Immature natural killer cell (primary cell): Measurements from ENCODE around the gene NADSYN1. TPM values are rescaled to one million over a fixed set of nuclear protein-coding genes. Genes with fewer than 3 reads are reported as not detected.
"Not testable (repeated sequence)": the region's sequence is repeated elsewhere in the genome, so short reads cannot be mapped to it uniquely, and the experiment has no call there.

Source experiments
- DNase-seq, 3 donors: peaks; one replicate each; pipeline ENCODE4 v3.0.0; 2022; ENCODE audit warnings: mixed read lengths in 1 of 3
- H3K27ac Mint-ChIP-seq, 6 donors: one replicate each; pipeline ENCODE4 v1.8.0; 2020; ENCODE audit warnings: mixed read lengths in 6 of 6, mild to moderate bottlenecking in 5 of 6, inconsistent platforms in 4 of 6, moderate library complexity in 3 of 6
- H3K27me3 Mint-ChIP-seq, 3 donors: one replicate each; pipeline ENCODE4 v1.8.0; 2020 to 2021; ENCODE audit warnings: low read depth in 3 of 3, mild to moderate bottlenecking in 3 of 3, mixed read lengths in 3 of 3, moderate library complexity in 3 of 3, inconsistent platforms in 1 of 3
- H3K36me3 Mint-ChIP-seq, 3 donors: one replicate each; pipeline ENCODE4 v1.8.0; 2020; ENCODE audit warnings: mixed read lengths in 3 of 3, inconsistent platforms in 2 of 3, mild to moderate bottlenecking in 2 of 3
- H3K4me1 Mint-ChIP-seq, 2 donors: one replicate each; pipeline ENCODE4 v1.8.0; 2020; ENCODE audit warnings: inconsistent platforms in 2 of 2, mild to moderate bottlenecking in 2 of 2, mixed read lengths in 2 of 2, moderate library complexity in 1 of 2
- H3K4me3 Mint-ChIP-seq, 5 donors: one replicate each; pipeline ENCODE4 v1.8.0; 2020; ENCODE audit warnings: mild to moderate bottlenecking in 5 of 5, mixed read lengths in 5 of 5, inconsistent platforms in 3 of 5, moderate library complexity in 3 of 5
- H3K9me3 Mint-ChIP-seq, 6 donors: one replicate each; pipeline ENCODE4 v1.8.0; 2020; ENCODE audit warnings: mild to moderate bottlenecking in 6 of 6, mixed read lengths in 6 of 6, inconsistent platforms in 4 of 6, moderate library complexity in 3 of 6
- polyA plus RNA-seq, 3 donors: library from polyadenylated mRNA; unstranded; fragments of 300-500 nt; fragmentation: Illumina TruSeq; gene quantifications; one replicate each; pipeline ENCODE4 v1.2.3, GENCODE V29; 2021

The NADSYN1 gene
- polyA plus RNA-seq, 3 donors from 2014 or later: 35.1 to 48.0 (median 37.1) TPM

GRCh38 chr11:71530602-71531001 is 77.6 kb downstream of the NADSYN1 start:
- Mint-ChIP-seq H3K4me3 (no peak overlapping the region), H3K27me3 (peaks cover 2 to 12% (median 3%) of the 10 kb centered on the region in 3 donors), H3K4me1 (no peaks in the 10 kb centered on the region)

DNA sequence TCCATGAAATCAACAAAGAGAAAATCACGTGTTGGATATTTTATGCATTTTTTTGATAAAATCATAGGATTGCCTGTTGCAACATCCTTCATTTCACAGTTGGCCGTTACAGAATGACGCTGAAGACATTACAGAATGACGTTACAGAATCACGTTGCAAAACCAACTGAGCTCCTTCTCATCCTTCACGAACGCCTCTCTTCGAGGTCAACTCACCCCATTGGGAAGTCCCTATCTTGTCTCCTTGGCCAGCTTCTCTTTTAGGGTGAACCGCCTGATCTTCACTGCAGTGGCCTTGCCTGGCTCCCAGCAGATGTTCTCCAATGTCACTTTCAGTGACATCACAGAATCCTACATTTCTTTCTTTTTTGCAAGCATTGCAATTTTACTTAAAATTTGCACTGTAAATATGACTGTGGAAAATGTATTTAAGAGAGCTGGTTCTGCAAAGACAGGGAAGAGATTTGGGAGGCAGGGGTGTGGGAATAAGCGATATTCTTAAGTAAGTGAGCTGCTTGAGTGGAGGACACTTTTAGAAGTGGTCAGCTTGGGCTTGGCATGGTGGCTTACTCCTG is 79.1 kb downstream of the NADSYN1 start:
- H3K36me3 Mint-ChIP-seq: no peaks in the 10 kb centered on the region
- H3K9me3 Mint-ChIP-seq: no peaks in the 10 kb centered on the region
- peaks cover 2 to 12% (median 3%) of the 10 kb centered on the region in 3 donors for H3K27me3 Mint-ChIP-seq
- H3K4me1 Mint-ChIP-seq: no peaks in the 10 kb centered on the region
- no peak overlapping the region for H3K27ac Mint-ChIP-seq
- no peak overlapping the region for H3K4me3 Mint-ChIP-seq
- DNase-seq: no peak

More at GRCh38 chr11:71530602-71531001, 77.6 kb downstream of the NADSYN1 start:
- Mint-ChIP-seq H3K36me3 (no peaks in the 10 kb centered on the region), H3K9me3 (no peaks in the 10 kb centered on the region), H3K27ac (no peak overlapping the region)
- no peak for DNase-seq

GRCh38 chr11:71534711-71535608 is 82.0 kb downstream of the NADSYN1 start:
- H3K9me3 Mint-ChIP-seq, H3K27me3 Mint-ChIP-seq, H3K4me3 Mint-ChIP-seq, H3K27ac Mint-ChIP-seq, H3K4me1 Mint-ChIP-seq, DNase-seq, H3K36me3 Mint-ChIP-seq: not testable (repeated sequence)

GRCh38 chr11:71535825-71536224 is 82.8 kb downstream of the NADSYN1 start:
- H3K27ac Mint-ChIP-seq: no peak overlapping the region
- no peak overlapping the region for H3K4me3 Mint-ChIP-seq
- H3K9me3 Mint-ChIP-seq: no peaks in the 10 kb centered on the region
- H3K4me1 Mint-ChIP-seq: no peaks in the 10 kb centered on the region
- no peak for DNase-seq
- no peaks in the 10 kb centered on the region for H3K36me3 Mint-ChIP-seq
- H3K27me3 Mint-ChIP-seq: peaks cover 0 to 6% (median 3%) of the 10 kb centered on the region in 3 donors

GRCh38 chr11:71537537-71537936 is 84.5 kb downstream of the NADSYN1 start:
- Mint-ChIP-seq H3K27me3 (peaks cover 0 to 6% (median 4%) of the 10 kb centered on the region in 3 donors), H3K9me3 (no peaks in the 10 kb centered on the region)
- no peak for DNase-seq

GRCh38 chr11:71537977-71538665 is 85.1 kb downstream of the NADSYN1 start, which contains the start of gene KRTAP5-8:
Gene KRTAP5-8 (plus strand): TSS chr11:71538025. CDS start chr11:71538056, 31 bp downstream.
- not testable (repeated sequence) for DNase-seq, H3K36me3 Mint-ChIP-seq, H3K4me3 Mint-ChIP-seq, H3K9me3 Mint-ChIP-seq, H3K27me3 Mint-ChIP-seq, H3K27ac Mint-ChIP-seq, H3K4me1 Mint-ChIP-seq

More at GRCh38 chr11:71537537-71537936, 84.5 kb downstream of the NADSYN1 start:
- Mint-ChIP-seq H3K27ac (no peak overlapping the region), H3K4me3 (no peak overlapping the region), H3K36me3 (no peaks in the 10 kb centered on the region), H3K4me1 (no peaks in the 10 kb centered on the region)

DNA sequence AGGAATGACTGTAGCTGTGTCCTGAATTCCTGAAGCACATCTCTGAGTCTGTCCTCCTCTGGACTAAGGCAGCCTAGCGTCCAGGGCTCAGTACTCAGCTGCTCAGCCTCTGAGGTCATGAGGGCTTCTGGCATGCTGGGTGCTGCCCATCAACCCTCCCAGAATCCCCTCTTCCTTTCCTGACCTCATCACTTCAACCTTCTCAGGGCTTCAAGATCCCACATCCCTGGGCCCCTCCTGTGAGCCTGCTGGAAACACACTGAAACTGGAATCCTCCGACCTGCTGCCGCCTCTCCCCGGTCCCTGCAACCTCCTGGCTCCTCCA is 85.6 kb downstream of the NADSYN1 start:
- Mint-ChIP-seq H3K4me3 (no peak overlapping the region), H3K36me3 (no peaks in the 10 kb centered on the region), H3K4me1 (peaks cover 0 to 4% of the 10 kb centered on the region in 2 donors), H3K9me3 (no peaks in the 10 kb centered on the region), H3K27ac (no peak overlapping the region), H3K27me3 (peaks cover 0 to 4% (median 2%) of the 10 kb centered on the region in 3 donors)
- DNase-seq: no peak

DNA sequence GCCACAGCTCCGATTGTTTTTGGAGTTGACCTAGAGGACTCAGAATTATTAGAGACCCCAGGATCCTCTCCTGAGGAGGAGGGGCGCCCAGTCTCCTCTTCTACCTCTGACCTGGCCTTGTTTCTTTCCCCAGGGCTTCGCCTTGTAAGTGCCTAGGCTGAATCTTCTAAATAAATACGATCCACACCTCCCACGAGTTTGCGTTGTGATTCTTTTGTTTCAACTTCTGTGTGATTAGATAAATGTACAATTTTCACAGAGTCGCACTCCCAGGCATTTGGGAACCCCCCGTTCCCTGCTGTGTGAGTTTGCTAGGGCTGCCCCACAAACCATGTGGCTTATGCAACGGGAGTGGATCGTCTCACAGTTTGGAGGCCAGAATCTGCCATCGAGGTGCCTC is 86.0 kb downstream of the NADSYN1 start:
- DNase-seq: no peak
- Mint-ChIP-seq H3K9me3 (no peaks in the 10 kb centered on the region), H3K27me3 (peaks cover 0 to 4% (median 2%) of the 10 kb centered on the region in 3 donors), H3K36me3 (no peaks in the 10 kb centered on the region), H3K4me1 (peaks cover 0 to 6% of the 10 kb centered on the region in 2 donors), H3K27ac (no peak overlapping the region), H3K4me3 (no peak overlapping the region)

DNA sequence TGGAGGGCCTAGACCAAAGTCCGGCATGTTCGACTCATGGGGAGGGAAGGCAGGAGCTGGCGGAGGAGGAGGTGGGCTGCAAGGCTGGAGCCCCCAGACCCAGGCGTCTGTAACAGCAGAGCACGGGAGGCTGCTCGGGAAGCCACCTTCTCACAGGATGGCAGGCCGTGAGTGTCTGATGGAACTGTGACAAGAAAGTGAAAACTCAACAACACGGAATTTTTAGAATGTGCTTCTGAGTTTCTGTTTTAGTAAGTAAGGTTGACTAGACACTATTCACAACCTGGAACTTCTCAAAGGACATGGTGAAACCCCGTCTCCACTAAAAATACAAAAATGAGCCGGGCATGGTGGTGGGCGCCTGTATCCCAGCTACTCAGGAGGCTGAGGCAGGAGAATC is 87.0 kb downstream of the NADSYN1 start:
- not testable (repeated sequence) for H3K4me3 Mint-ChIP-seq, DNase-seq, H3K9me3 Mint-ChIP-seq, H3K4me1 Mint-ChIP-seq, H3K27ac Mint-ChIP-seq, H3K36me3 Mint-ChIP-seq, H3K27me3 Mint-ChIP-seq

DNA sequence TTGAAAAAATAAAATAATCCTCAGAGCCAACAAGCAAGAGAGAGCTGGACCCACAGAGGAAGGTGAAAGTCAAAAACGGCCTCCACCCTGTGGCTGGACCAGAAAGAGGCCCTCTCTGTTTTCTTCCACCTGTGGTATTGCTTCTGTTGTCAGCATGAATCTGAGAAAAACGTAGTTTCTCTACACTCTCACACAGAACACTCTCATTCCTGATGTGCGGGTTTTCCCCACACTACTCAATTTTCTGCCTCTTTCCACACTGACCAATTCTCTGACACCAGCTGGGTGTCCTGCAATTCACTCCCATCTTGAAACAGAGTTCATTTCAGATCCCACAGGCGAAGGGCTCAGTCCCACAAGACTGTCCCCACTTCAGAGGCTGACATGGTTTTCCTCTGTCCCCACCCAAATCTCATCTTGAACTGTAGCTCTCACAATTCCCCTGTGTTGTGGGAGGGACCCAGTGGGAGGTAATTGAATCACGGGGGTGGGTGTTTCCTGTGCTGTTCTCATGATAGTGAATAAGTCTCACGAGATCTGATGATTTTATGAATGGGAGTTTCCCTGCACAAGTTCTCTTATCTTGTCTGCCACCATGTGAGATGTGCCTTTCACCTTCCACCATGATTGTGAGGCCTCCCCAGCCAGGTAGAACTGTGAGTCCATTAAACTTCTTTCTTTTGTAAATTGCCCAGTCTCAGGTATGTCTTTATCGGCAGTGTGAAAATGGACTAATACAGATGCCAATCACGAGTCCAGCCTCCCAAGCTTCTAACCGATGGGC is 87.7 kb downstream of the NADSYN1 start:
- not testable (repeated sequence) for H3K4me1 Mint-ChIP-seq, H3K36me3 Mint-ChIP-seq, DNase-seq, H3K4me3 Mint-ChIP-seq, H3K9me3 Mint-ChIP-seq, H3K27ac Mint-ChIP-seq, H3K27me3 Mint-ChIP-seq

GRCh38 chr11:71542382-71542781 is 89.4 kb downstream of the NADSYN1 start:
- Mint-ChIP-seq H3K27ac (no peak overlapping the region), H3K9me3 (no peaks in the 10 kb centered on the region), H3K4me3 (no peak overlapping the region), H3K4me1 (peaks cover 0 to 6% of the 10 kb centered on the region in 2 donors), H3K36me3 (no peaks in the 10 kb centered on the region), H3K27me3 (peaks cover 0 to 6% (median 2%) of the 10 kb centered on the region in 3 donors)
- DNase-seq: no peak

DNA sequence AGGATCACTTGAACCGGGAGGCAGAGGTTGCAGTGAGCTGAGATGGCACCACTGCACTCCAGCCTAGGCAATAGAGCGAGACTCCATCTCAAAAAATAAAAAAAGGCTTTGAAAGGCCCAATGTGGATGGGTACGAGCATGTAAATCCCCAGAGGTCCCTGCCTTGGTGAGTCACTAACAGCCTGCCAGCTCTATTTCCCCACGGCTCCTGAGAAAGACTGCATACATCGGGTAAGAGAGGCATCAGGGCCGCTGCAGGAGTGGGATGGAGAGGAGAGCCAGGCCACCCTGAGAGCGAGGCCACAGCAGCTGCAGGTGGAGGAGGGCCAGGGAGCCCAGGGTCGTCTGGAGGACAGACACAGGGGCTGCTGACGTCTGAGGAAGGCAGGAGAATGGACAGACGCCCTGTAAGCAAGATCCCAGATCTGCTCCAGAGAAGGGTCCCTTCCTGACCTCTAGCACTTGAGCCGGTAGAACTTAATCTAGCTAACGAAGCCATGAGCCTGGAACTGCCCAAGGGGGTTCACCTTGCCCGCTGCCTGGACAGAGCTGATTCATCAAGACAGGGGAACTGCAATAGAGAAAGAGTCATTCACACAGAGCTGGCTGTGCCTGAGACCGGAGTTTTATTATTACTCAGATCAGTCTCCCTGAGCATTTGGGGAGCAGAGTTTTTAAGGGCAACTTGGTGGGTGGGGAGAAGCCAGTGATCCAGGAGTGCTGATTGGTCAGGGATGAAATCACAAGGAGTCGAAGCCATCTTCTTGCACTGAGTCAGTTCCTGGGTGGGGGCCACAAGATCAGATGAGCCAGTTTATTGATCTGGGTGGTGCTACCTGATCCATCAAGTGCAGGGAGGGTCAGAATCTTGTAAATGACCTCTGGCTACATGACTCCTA is 90.1 kb downstream of the NADSYN1 start:
- H3K27ac Mint-ChIP-seq: no peak overlapping the region
- H3K4me3 Mint-ChIP-seq: no peak overlapping the region
- peaks cover 0 to 6% of the 10 kb centered on the region in 2 donors for H3K4me1 Mint-ChIP-seq
- H3K9me3 Mint-ChIP-seq: no peaks in the 10 kb centered on the region
- DNase-seq: no peak
- H3K36me3 Mint-ChIP-seq: no peaks in the 10 kb centered on the region
- peaks cover 0 to 6% (median 2%) of the 10 kb centered on the region in 3 donors for H3K27me3 Mint-ChIP-seq

- Mint-ChIP-seq H3K4me3 (no peak overlapping the region), H3K36me3 (no peaks in the 10 kb centered on the region), H3K27ac (peak overlapping the region in 1 of 6 donors; percentile 52), H3K9me3 (no peaks in the 10 kb centered on the region), H3K27me3 (peaks cover 0 to 8% (median 2%) of the 10 kb centered on the region in 3 donors), H3K4me1 (peaks cover 0 to 6% of the 10 kb centered on the region in 2 donors)
- DNase-seq: no peak
These were observed 90.9 kb downstream of the NADSYN1 start for GRCh38 chr11:71543866-71544265.
